HPDE6-E6E7 (cell line): ENCODE results near the gene LRRC75A.
"Not testable (repeated sequence)": the region's sequence is repeated elsewhere in the genome, so short reads cannot be mapped to it uniquely, and the experiment has no call there.

Experiments
- DNase-seq: peaks from one replicate; pipeline ENCODE4 v3.0.0; 2011; ENCODE audit warnings: missing footprints; ENCODE audit errors: extremely low spot score

LRRC75A gene

DNA sequence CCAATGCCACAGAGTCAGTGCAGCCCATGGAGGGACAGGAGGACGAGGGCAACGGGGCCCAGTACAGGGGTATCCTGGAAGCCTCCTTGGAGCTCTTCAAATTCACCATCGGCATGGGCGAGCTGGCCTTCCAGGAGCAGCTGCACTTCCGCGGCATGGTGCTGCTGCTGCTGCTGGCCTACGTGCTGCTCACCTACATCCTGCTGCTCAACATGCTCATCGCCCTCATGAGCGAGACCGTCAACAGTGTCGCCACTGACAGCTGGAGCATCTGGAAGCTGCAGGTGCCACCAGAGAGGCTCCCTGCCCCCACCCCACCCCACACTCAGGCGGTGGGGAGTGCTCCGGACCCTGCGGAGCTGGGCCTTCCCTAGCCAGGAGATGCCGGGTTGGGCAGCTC, 60.0 kb downstream of the LRRC75A start:
- DNase-seq = no peak

- DNase-seq = no peak
Observed at GRCh38 chr17:16430650-16431049, 61.3 kb downstream of the LRRC75A start.

- DNase-seq = no peak
Observed at GRCh38 chr17:16429083-16429482, 62.9 kb downstream of the LRRC75A start.

DNA sequence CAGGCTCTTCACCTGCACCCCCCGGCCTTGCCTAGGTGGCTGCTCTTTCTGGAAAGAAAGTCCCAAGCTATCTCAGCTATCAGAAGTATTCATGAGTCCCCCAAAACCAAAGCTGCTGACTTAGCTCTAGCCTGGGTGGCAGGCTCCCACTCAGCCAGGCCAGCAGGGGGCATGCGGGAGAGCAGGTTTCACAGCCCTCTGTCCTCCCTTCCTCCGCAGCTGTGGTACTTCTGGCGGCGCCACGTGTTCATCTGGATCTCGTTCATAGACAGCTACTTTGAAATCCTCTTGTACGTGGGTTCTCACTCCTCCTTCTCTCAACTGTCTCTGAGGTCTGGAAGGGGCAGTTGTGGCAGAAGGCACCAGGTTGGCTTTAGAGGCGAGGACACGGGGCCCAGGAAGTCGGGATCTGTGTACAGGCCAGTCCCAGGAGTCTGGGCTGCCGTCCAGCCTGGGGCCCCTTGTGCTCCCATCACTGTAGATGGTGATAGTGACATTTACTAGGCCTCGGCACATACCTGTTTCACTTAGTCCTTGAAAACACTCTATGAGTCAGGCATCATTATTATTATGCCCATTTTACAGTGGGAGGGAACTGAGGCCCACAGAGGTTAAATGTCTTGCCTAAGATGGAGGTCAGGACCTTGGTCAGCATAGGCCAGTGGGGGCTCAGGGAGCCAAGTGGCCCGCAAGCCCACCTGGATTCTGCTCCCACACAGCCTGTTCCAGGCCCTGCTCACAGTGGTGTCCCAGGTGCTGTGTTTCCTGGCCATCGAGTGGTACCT, 63.7 kb downstream of the LRRC75A start:
- no peak for DNase-seq

DNA sequence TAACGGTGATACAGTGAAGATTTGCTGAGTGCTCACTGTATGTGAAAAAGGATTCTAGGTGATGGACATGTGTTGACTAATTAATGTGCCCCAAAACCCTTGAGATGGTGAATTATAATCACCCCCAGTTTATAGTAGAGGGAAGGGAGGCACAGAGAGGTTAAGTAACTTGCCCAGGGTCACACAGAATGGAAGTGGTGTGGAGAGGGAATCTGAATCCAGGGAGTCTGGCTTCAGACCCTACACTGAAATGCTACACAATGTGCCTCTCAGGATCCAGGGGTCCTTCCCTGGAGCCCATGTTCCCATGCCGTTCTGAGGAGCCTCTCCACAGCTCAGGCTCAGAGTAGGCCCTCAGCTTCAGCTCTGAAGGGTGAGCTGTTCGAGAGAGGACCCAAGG, 65.0 kb downstream of the LRRC75A start:
- DNase-seq = no peak

- no peak for DNase-seq
Observed at GRCh38 chr17:16425698-16426659, 66.0 kb downstream of the LRRC75A start.

DNA sequence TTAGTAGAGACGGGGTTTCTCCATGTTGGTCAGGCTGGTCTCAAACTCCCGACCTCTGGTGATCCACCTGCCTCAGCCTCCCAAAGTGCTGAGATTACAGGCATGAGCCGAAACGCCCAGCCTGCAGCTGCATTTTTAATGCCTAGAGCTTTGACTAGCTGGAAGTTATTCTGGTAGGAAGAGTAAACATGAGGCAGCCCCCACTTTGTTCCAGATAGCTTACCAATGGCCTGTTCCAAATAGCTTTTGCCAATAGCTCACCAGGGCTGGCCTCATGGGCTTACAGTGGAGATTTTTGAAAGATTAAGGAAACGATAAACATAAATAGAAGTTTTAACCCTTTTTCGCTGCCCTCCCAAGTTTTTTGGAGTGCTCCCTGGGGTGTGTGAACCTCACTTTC, 66.8 kb downstream of the LRRC75A start:
- no peak for DNase-seq

- no peak for DNase-seq
Observed at GRCh38 chr17:16423226-16423872, 68.6 kb downstream of the LRRC75A start.

- DNase-seq = no peak
Observed at GRCh38 chr17:16422416-16422815, 69.6 kb downstream of the LRRC75A start.

- no peak for DNase-seq
Observed at GRCh38 chr17:16419929-16420271, 72.1 kb downstream of the LRRC75A start.

DNA sequence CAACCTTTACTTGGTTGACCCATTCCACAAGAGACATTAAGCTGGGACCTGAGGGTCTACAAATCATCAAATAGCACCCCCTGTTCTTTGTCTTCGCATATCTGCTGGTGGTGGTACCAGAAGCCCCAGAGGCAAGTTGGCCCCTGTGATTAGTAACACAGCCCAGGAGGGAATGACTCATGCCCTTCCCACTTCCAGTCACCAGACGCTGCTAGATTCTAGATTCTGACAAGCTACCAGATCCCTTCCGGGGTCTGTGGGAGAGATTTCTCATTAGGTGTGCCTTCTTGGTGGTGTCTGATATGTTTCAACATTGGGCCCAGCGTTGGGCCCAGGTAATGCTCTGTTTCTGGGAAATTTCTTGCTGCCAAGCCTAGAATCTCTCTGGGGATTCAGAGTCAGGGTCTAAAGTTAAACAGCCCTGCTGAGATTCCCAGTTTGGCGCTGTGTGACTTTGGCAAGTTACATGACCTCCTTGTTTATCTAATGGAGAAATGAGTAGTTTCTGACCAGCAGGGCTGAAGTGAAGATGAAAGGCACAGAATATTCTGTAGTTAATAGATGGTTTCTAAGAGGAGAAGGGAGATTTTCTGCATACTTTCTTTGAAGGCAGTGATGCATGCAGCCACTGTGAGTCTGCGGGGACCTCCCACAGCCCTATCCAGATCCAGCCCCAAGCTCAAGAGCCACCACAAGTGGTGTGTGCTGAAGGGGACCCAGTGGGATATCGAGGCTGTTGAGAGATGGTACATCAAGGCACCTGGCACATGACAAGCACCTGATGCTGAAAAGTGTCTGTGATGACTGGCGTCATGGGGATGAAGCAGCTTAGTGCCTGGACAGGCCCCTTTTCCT, 72.7 kb downstream of the LRRC75A start:
- peak; percentile 90 for DNase-seq

GRCh38 chr17:16418685-16419068, 73.3 kb downstream of the LRRC75A start:
- no peak for DNase-seq

DNA sequence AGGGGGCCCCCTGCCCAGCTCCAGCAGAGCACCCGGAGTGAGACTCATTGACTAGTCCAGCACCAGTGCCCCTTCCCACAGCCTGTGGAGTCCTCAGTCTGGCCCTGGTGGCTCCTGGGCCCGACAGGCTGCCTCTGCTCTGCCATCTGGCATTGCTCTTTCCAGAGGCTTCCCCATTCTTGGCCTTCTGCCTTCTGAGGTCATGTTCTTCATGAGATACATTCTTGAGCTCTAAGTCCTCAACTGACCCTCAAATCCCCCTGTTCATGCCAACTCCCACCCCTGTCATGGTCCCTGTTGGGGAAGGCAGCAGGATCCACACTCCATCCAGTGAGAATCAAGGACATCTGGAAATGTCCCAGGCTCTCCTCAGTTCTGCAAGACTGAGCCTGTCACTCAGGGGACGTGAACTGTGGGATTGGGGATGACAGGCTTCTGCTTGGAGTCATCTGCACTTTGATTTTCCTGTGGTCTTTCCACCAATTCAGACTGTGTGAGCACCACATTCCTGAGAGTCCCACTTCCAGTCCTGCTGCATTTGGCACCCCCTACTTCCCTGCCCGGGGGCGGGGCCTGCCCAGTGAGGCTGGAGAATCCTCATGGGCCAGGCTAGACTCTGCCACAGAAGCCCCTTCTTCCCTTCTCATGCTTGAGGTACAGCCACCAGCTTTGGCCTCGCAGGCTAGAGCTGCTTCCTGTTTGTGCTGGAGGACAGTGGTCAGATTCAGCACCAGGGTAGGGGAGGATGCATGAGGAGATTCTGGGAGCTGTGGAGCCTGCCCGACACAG, 73.9 kb downstream of the LRRC75A start:
- DNase-seq = no peak

- no peak for DNase-seq
Observed at GRCh38 chr17:16417399-16417798, 74.6 kb downstream of the LRRC75A start.

- no peak for DNase-seq
Observed at GRCh38 chr17:16415031-16415924, 76.7 kb downstream of the LRRC75A start, which contains the start of gene TRPV2. Gene TRPV2, plus strand, starts transcription at chr17:16415571. Its CDS starts 2,098 bp downstream, at chr17:16417669.

- DNase-seq = no peak
Observed at GRCh38 chr17:16407911-16408588, 83.9 kb downstream of the LRRC75A start.

GRCh38 chr17:16406742-16407674, 85.0 kb downstream of the LRRC75A start:
- DNase-seq = no peak

- not testable (repeated sequence) for DNase-seq
Observed at GRCh38 chr17:16403847-16404246, 88.1 kb downstream of the LRRC75A start.
